ENCODE measurements around the gene SMURF2. TPM values are rescaled to one million over a fixed set of nuclear protein-coding genes. Genes with fewer than 3 reads are reported as not detected.

The SMURF2 gene
- total RNA-seq, 1 experiment from 2014 or later: 127 TPM

- H3K9ac ChIP-seq (ENCODE audit: low read length): no peak overlapping the region
- H3K27ac ChIP-seq (ENCODE audit: low read depth, low read length): no peak overlapping the region
- TF ChIP-seq TCF7L2 (IDR thresholded peaks at IDR 0.05; ENCODE audit: borderline replicate concordance, extremely low read depth, insufficient read depth, insufficient read length) (no peak), SIN3A (IDR thresholded peaks at IDR 0.05; ENCODE audit: low read depth) (no peak), RAD21 (IDR thresholded peaks at IDR 0.05; ENCODE audit: low read depth) (no peak), JUND (IDR thresholded peaks at IDR 0.05) (no peak), EGR1 (IDR thresholded peaks at IDR 0.05; ENCODE audit: low read depth) (no peak), SRF (IDR thresholded peaks at IDR 0.05; ENCODE audit: low read depth) (no peak), POLR2A (IDR thresholded peaks at IDR 0.05; ENCODE audit: borderline replicate concordance, extremely low read depth, insufficient read depth, insufficient read length) (no peak), ELF1 (IDR thresholded peaks at IDR 0.05; ENCODE audit: borderline replicate concordance, low read depth) (no peak), MAX (IDR thresholded peaks at IDR 0.05) (no peak), CBX3 (IDR thresholded peaks at IDR 0.05; ENCODE audit: low read depth) (no peak), EZH2phosphoT487 (IDR thresholded peaks at IDR 0.05; ENCODE audit: borderline replicate concordance) (no peak), ATF3 (IDR thresholded peaks at IDR 0.05) (no peak), YY1 (IDR thresholded peaks at IDR 0.05; ENCODE audit: extremely low read depth, insufficient replicate concordance, low read depth, low read length) (no peak), SP1 (IDR thresholded peaks at IDR 0.05; ENCODE audit: low read depth) (no peak), CEBPB (IDR thresholded peaks at IDR 0.05; ENCODE audit: low read depth) (no peak), POLR2AphosphoS5 (IDR thresholded peaks at IDR 0.05; ENCODE audit: low read depth, low read length) (no peak)
- TF ChIP-seq, protein P1, sequence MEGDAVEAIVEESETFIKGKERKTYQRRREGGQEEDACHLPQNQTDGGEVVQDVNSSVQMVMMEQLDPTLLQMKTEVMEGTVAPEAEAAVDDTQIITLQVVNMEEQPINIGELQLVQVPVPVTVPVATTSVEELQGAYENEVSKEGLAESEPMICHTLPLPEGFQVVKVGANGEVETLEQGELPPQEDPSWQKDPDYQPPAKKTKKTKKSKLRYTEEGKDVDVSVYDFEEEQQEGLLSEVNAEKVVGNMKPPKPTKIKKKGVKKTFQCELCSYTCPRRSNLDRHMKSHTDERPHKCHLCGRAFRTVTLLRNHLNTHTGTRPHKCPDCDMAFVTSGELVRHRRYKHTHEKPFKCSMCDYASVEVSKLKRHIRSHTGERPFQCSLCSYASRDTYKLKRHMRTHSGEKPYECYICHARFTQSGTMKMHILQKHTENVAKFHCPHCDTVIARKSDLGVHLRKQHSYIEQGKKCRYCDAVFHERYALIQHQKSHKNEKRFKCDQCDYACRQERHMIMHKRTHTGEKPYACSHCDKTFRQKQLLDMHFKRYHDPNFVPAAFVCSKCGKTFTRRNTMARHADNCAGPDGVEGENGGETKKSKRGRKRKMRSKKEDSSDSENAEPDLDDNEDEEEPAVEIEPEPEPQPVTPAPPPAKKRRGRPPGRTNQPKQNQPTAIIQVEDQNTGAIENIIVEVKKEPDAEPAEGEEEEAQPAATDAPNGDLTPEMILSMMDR (IDR thresholded peaks at IDR 0.05 in 2 of 3, conservative IDR thresholded peaks at IDR 0.05 in 1 of 3; ENCODE audit: borderline replicate concordance in 1 of 3, insufficient read depth in 1 of 3, low read depth in 2 of 3, low read length in 2 of 3): no peak
- H3K36me3 ChIP-seq (ENCODE audit: control insufficient read depth in 1 of 2, insufficient read depth in 2 of 2, low read length in 2 of 2): peaks cover 49 to 55% of the 10 kb centered on the region in 2 experiments
- H3K9me3 ChIP-seq (ENCODE audit: control insufficient read depth in 1 of 2, insufficient read depth in 1 of 2, low read depth in 1 of 2, low read length in 2 of 2): no peaks in the 10 kb centered on the region
- H3K4me1 ChIP-seq (ENCODE audit: control insufficient read depth in 1 of 2, insufficient read depth in 2 of 2, low read length in 2 of 2): peaks cover 9 to 18% of the 10 kb centered on the region in 2 experiments
- POLR2A ChIA-PET: no interaction called here
- H4K20me1 ChIP-seq (ENCODE audit: insufficient read depth): peaks cover 32% of the 10 kb centered on the region; the same call in 1 of the 2 replicates
- H3K9me2 ChIP-seq (ENCODE audit: insufficient read depth): no peaks in the 10 kb centered on the region
- no peak overlapping the region for H2AFZ ChIP-seq (ENCODE audit: low read depth, low read length, poor library complexity, severe bottlenecking)
- RAD21 ChIA-PET (ENCODE audit: low non-redundant PET in 1 of 2, low total read pairs in 2 of 2, uncharacterized antibody in 2 of 2, unreplicated experiment in 2 of 2): no interaction called here
- H3K27me3 ChIP-seq (ENCODE audit: insufficient read depth, low read length): no peaks in the 10 kb centered on the region
- no peak overlapping the region for H3K4me2 ChIP-seq (ENCODE audit: low read length)
- peaks cover 89% of the 10 kb centered on the region for H3K79me2 ChIP-seq (ENCODE audit: insufficient read depth, low read length)
- DNase-seq (ENCODE audit: low read depth, low spot score) (no peak), ATAC-seq (no peak)
- H3K4me3 ChIP-seq (replicated peaks in 1 of 2; ENCODE audit: low read depth in 1 of 2, low read length in 2 of 2): no peak overlapping the region
- CTCF ChIA-PET: interaction anchor here (1.6 kb wide), 1 partner anchor 89 kb away, joined by 5 read pairs; no protein-coding TSS in a partner anchor
- intact Hi-C loops (cut with micrococcal nuclease): loop anchor here (5.0 kb wide), 1 partner anchor 138 kb away; no protein-coding TSS in a partner anchor
- no TSS peak for BruUV-seq (replicated peaks)
These were observed 152.9 kb downstream of the SMURF2 start for GRCh38 chr17:64509179-64509578.

Measured in HCT116 (cell line).